A673 (cell line): ENCODE data around the gene RASSF3. TPM values are rescaled to one million over a fixed set of nuclear protein-coding genes. Genes with fewer than 3 reads are reported as not detected.

Experiments
- BruUV-seq: library from RNA; stranded (reverse); fragments of 400-500 nt; replicated peaks from 2 replicates; lab custom pipeline; 2021; lab: Mats Ljungman, UMichigan
- CTCF ChIA-PET: fragments of 300-600 bp; sonication (Branson Sonifier 250); formaldehyde crosslinking; loops from one replicate; lab custom pipeline; 2022; ENCODE audit warnings: antibody characterized with exemption; lab: Charles Lee
- POLR2A ChIA-PET: fragments of 300-600 bp; sonication (Branson Sonifier 250); formaldehyde crosslinking; loops from one replicate; lab custom pipeline; 2022; ENCODE audit warnings: antibody characterized with exemption; ENCODE audit not compliant: low non-redundant PET; lab: Charles Lee
- DNase-seq: peaks from one replicate; pipeline ENCODE4 v3.0.0-alpha.2; 2015; ENCODE audit warnings: low spot score
- H3K27ac ChIP-seq: fragments of 200-600 bp; sonication (generic); 2 replicates; pipeline ENCODE4 v1.5.1; 2016; ENCODE audit warnings: mixed run types, low read depth, mild to moderate bottlenecking, mixed read lengths, antibody characterized with exemption, low read length; ENCODE audit not compliant: poor library complexity, severe bottlenecking
- H3K27me3 ChIP-seq: fragments of 200-600 bp; sonication (generic); replicated peaks from 2 replicates; pipeline ENCODE4 v1.6.1; 2017; ENCODE audit warnings: mixed run types, low read depth, mild to moderate bottlenecking, mixed read lengths, antibody characterized with exemption, low read length; ENCODE audit not compliant: insufficient read depth, poor library complexity
- H3K36me3 ChIP-seq: fragments of 200-600 bp; sonication (generic); 2 replicates; pipeline ENCODE4 v1.6.1; 2016; ENCODE audit warnings: mixed run types, mild to moderate bottlenecking, mixed read lengths, antibody characterized with exemption, low read length; ENCODE audit not compliant: insufficient read depth, poor library complexity, severe bottlenecking
- H3K4me1 ChIP-seq: fragments of 200-600 bp; sonication (generic); 2 replicates; pipeline ENCODE4 v1.6.1; 2017; ENCODE audit warnings: mixed run types, mild to moderate bottlenecking, mixed read lengths, antibody characterized with exemption, low read length; ENCODE audit not compliant: insufficient read depth, poor library complexity, severe bottlenecking
- H3K4me3 ChIP-seq: fragments of 200-600 bp; sonication (generic); 2 replicates; pipeline ENCODE4 v1.5.1; 2016; ENCODE audit warnings: low read depth, mixed run types, mild to moderate bottlenecking, mixed read lengths, low read length; ENCODE audit not compliant: poor library complexity, severe bottlenecking
- H3K9me3 ChIP-seq: fragments of 200-600 bp; sonication (generic); 2 replicates; pipeline ENCODE4 v1.6.1; 2016; ENCODE audit warnings: mixed run types, low read depth, mild to moderate bottlenecking, mixed read lengths, antibody characterized with exemption, low read length; ENCODE audit not compliant: poor library complexity, severe bottlenecking
- CTCF ChIP-seq: fragments of 300-800, 200-600 bp; sonication (generic); conservative IDR thresholded peaks from 2 replicates; pipeline ENCODE4 v1.5.1; 2017; ENCODE audit warnings: low read depth, mild to moderate bottlenecking, antibody characterized with exemption, low read length, moderate library complexity, mixed read lengths
- EZH2 ChIP-seq: fragments of 200-600 bp; sonication (generic); IDR thresholded peaks from 2 replicates; pipeline ENCODE4 v1.6.1; 2017; ENCODE audit warnings: borderline replicate concordance, low read depth, mild to moderate bottlenecking, mixed read lengths, antibody characterized with exemption, low read length; ENCODE audit not compliant: poor library complexity, severe bottlenecking
- intact Hi-C: fragments of 100-400 bp; cut with micrococcal nuclease; formaldehyde crosslinking; loops from one replicate; pipeline ENCODE4 v1.10.0; 2022; ENCODE audit not compliant: unreplicated experiment
- total RNA-seq: library from RNA; stranded (reverse); gene quantifications from 2 replicates; pipeline ENCODE4 v1.2.3, GENCODE V29; 2021

Gene RASSF3
- total RNA-seq, 1 experiment from 2014 or later, result 38.2 TPM

- no TSS peak for BruUV-seq
- no peak for DNase-seq
- POLR2A ChIA-PET, result no interaction called here
These were observed 97.1 kb downstream of the RASSF3 start for GRCh38 chr12:64707362-64707761.

GRCh38 chr12:64707926-64708325 lies 97.6 kb downstream of the RASSF3 start:
- no peak overlapping the region for H3K4me3 ChIP-seq
- no peaks in the 10 kb centered on the region for H3K4me1 ChIP-seq
- ChIA-PET CTCF (interaction anchor here (0.9 kb wide), 1 partner anchor 158 kb away, joined by 3 read pairs; no protein-coding TSS in a partner anchor), POLR2A (no interaction called here)
- TF ChIP-seq CTCF (no peak), EZH2 (no peak)
- H3K36me3 ChIP-seq, result no peaks in the 10 kb centered on the region
- no peak overlapping the region for H3K27ac ChIP-seq
- H3K27me3 ChIP-seq, result no peaks in the 10 kb centered on the region
- intact Hi-C loops, result no loop called here
- BruUV-seq, result no TSS peak
- no peak for DNase-seq
- no peaks in the 10 kb centered on the region for H3K9me3 ChIP-seq

More at GRCh38 chr12:64707362-64707761, 97.1 kb downstream of the RASSF3 start:
- H3K4me1 ChIP-seq, result no peaks in the 10 kb centered on the region
- TF ChIP-seq EZH2 (no peak), CTCF (no peak)
- no peaks in the 10 kb centered on the region for H3K9me3 ChIP-seq
- H3K36me3 ChIP-seq, result no peaks in the 10 kb centered on the region
- intact Hi-C loops, result no loop called here
- no peak overlapping the region for H3K4me3 ChIP-seq
- H3K27me3 ChIP-seq, result no peaks in the 10 kb centered on the region
- CTCF ChIA-PET, result interaction anchor here (0.9 kb wide), 2 partner anchors 9 to 158 kb away, joined by 3 to 4 read pairs; no protein-coding TSS in a partner anchor
- H3K27ac ChIP-seq, result no peak overlapping the region

GRCh38 chr12:64709429-64709828 lies 99.1 kb downstream of the RASSF3 start:
- H3K4me3 ChIP-seq, result no peak overlapping the region
- H3K36me3 ChIP-seq, result no peaks in the 10 kb centered on the region
- TF ChIP-seq EZH2 (no peak), CTCF (no peak)
- POLR2A ChIA-PET, result no interaction called here
- no peaks in the 10 kb centered on the region for H3K4me1 ChIP-seq
- H3K9me3 ChIP-seq, result no peaks in the 10 kb centered on the region
- CTCF ChIA-PET, result no interaction called here
- DNase-seq, result no peak
- H3K27me3 ChIP-seq, result no peaks in the 10 kb centered on the region
- BruUV-seq, result no TSS peak
- intact Hi-C loops, result no loop called here
- H3K27ac ChIP-seq, result no peak overlapping the region
